HG03060 (cell line): ENCODE data around the gene SLC43A3.
"Not testable (repeated sequence)": the region's sequence is repeated elsewhere in the genome, so short reads cannot be mapped to it uniquely, and the experiment has no call there.

Experiments
- ATAC-seq: cut with Tn5 transposase; IDR thresholded peaks from one replicate; pipeline ENCODE4 v1.9.1; 2021; ENCODE audit warnings: low read depth, moderate number of reproducible peaks; ENCODE audit not compliant: unreplicated experiment

The SLC43A3 gene

DNA sequence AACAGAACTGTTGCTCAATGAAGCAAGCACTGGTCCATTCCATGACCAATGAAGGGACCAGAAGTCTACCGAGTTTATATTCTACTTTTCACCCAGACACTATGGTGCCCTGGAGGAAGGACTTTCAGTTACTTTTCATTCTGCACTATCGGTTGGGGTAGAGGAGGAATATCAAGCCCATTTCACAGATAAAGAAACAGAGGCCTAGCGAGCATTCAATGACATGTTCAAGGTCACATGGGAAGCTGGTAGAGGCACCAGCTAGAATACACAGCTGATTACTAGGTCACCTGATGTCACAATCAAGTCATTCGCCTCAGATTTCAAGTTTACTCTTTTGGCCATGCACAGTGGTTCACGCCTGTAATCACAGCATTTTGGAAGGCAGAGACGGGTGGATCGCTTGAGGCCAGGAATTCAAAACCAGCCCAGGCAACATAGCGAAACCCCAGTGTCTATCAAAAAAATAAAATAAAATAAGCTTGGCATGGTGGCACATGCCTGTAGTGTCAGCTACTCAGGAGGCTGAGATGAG lies 18.9 kb downstream of the SLC43A3 start:
- no peak for ATAC-seq

- no peak for ATAC-seq
Measured at GRCh38 chr11:57407010-57407920, 19.7 kb downstream of the SLC43A3 start.

GRCh38 chr11:57406337-57406904 lies 20.5 kb downstream of the SLC43A3 start:
- no peak for ATAC-seq

DNA sequence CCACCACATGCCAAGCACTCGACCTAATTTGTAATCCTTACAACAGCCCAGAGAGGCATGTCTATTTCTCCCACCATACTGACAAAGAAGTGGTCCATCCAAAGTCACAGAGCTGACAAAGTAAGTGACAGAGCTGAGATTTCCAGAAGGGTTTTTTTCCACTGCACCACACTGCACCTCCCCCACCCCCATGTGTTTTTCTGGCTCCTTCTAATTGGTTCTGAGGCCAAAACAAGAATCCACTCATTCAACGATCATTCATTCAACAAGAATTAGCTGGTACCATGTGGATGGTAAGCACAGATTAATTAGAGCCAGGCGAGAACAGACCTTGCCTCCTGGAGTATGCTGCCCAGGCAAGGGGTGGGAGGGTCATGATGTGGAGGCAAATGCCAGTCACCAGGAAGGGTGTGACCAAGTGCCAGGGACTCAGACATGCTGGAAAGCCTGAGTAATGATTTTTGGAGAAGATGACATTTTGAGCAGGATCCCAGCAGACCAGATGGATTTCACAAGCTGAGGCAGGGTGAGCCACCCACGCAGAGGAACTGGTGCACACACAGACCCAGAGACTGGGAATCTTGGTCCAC lies 21.6 kb downstream of the SLC43A3 start:
- ATAC-seq: no peak

GRCh38 chr11:57403802-57404147 lies 23.1 kb downstream of the SLC43A3 start:
- ATAC-seq: no peak

GRCh38 chr11:57403003-57403801 lies 23.7 kb downstream of the SLC43A3 start:
- ATAC-seq: not testable (repeated sequence)

DNA sequence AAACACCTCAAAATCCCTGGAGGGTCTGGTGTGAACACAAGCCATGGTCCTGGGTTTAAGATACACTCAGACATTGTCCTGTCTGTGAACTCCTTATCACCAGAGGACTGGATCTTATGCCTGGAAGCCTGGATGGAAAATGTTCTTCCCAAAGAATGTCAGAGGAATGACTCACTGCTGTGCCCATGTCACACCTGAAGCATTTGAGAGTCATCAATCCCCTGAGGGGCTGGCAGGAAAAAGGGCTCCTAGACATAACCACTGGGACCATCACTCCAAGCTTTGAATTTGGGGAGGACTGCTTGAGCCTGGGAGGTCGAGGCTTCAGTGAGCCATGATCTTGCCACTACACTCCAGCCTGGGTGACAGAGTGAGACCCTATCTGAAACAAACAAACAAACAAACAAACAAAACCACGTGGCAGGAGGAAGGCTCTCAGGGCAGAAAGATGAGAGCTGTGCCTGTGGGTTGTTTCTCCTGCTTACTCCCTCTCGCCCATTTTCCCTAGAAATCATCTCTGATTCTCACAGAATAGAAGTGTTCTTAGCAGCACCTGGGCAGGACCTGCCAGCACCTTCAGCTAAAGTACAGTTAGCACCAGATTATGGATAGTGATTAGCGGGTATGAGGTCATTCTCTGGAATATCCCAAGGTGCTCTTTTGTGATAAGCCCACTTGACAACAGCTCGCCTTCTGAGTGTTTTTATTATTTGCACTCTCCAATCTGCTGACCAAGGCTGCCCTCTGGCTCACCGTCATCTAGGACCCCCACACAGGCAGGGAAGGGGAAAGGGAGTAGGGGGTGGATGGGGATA lies 24.5 kb downstream of the SLC43A3 start:
- no peak for ATAC-seq

DNA sequence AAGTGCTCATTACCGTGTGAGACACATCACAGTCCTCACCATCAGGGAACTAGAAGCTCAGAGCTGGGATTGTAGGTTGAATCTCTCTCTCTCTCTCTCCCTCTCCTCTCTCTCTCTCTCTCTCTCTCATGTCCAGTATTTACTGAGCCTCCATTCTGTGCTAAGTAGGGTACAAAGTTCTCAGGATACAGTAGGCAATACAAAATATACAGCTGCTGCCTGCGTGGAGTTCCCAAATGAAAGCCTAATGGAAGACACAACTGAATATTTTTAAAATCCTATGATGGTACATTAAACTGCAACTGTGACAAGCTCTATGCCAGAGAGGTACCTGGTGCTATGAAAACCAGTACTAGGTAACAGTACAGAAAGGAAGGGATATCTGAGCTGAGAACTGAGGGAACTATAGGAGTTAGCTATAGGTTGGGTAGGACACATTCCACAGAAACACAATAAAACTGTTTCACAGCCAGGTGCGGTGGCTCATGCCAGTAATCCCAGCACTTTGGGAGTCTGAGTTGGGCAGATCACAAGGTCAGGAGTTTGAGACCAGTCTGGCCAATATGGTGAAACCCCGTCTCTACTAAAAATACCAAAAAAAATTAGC lies 26.8 kb downstream of the SLC43A3 start:
- no peak for ATAC-seq

- no peak for ATAC-seq
Measured at GRCh38 chr11:57399221-57399620, 27.7 kb downstream of the SLC43A3 start.

GRCh38 chr11:57397394-57397990 lies 29.4 kb downstream of the SLC43A3 start:
- no peak for ATAC-seq

DNA sequence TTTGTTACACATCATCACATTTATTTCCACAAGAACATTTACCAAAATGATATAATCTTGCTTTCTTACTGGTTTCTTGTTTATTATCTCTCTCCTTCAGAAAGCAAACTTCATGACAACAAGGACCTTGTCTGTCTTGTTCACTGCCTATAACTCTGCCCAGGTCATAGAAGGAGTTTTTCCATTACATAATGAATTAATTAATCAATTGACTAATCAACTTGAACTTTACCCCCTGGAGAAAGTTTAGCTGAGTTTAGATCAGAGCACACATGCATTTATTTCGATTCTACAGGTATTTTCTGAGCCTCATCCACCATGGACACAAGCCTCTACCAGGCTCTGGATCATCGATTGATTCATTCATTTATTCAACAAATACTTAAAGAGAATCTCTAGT lies 30.2 kb downstream of the SLC43A3 start:
- no peak for ATAC-seq

- ATAC-seq: no peak
Measured at GRCh38 chr11:57395905-57396623, 30.9 kb downstream of the SLC43A3 start.

DNA sequence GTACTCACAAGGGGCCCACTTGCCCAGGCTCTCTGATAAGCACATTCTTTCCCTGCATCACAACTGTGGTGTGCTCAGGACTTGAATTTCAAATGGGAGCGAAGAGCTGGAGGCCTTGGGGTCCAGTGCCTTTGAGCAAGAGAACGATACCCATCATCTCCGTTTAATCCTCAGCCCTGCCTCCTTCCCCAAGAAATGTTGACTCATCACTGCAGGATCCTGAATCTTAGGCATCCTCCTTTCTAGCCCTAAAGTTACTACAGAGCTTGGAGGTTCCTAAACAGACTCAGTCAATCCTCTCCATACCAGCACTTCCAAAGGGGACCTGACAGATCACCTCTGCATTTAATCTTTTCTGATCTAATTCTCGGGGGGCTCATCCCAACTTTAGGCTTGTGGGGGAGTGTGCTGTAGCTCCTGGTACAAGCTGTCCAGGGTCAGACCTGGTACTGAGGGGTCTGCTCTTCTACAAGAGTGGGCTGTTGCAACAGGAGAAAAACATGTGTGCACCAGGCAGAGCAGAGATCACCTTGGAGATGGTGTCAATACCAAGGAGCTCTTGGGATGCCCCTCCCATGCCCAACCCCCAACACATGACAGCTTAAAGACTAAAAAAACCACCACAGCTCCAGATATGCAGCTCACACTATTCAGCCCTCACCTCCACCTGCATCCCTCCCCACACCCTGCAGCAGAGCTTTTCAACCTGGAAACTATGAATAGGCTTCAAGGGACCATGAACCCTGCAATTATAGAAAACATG lies 32.5 kb downstream of the SLC43A3 start:
- ATAC-seq: no peak

- no peak for ATAC-seq
Measured at GRCh38 chr11:57392763-57393105, 34.2 kb downstream of the SLC43A3 start.

GRCh38 chr11:57392066-57392762 lies 34.7 kb downstream of the SLC43A3 start:
- no peak for ATAC-seq

- no peak for ATAC-seq
Measured at GRCh38 chr11:57391539-57391938, 35.4 kb downstream of the SLC43A3 start.

GRCh38 chr11:57391111-57391510 lies 35.8 kb downstream of the SLC43A3 start:
- no peak for ATAC-seq
